ENCODE data around the gene GAREM1. TPM values are rescaled to one million over a fixed set of nuclear protein-coding genes. Genes with fewer than 3 reads are reported as not detected.

GAREM1 gene
- total and polyA plus RNA-seq, 2 donors (not counting 3 experiments of a cell fraction or from before 2014, with no cell fraction given), result 0.69 to 1.0 TPM

DNA sequence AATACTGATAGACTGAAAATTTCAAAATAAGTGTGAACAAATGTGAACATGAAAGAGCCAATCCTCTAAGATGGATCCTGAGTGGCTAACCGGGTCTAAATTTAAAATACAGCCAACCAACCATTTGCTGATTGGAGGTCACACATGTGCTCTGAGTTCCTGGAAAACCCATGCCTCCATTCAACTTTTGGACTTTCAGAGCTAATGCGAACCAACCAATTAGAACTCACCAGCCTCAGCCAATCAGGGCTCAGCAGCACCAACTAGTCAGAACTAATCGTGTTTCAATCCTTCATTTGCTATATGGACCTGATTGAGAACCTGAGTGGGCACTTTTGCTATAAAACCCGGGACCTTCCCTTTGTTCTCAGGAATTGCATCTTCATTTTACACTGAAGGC, 169.3 kb downstream of the GAREM1 start:
- Histone ChIP-seq H3K4me1 (ENCODE audit: control insufficient read depth, extremely low read depth, insufficient read depth, low read length) (no peaks in the 10 kb centered on the region), H3K9me3 (replicated peaks; ENCODE audit: control insufficient read depth, insufficient read depth, low read length) (no peaks in the 10 kb centered on the region), H2AFZ (ENCODE audit: low read depth, low read length) (no peak overlapping the region), H3K27me3 (ENCODE audit: control insufficient read depth in 2 of 2, insufficient read depth in 2 of 2, low read length in 2 of 2) (peaks cover 6 to 8% of the 10 kb centered on the region in 2 experiments), H3K4me2 (ENCODE audit: insufficient read depth, low read length) (no peak overlapping the region), H3K4me3 (replicated peaks in 1 of 3; ENCODE audit: insufficient read depth in 1 of 3, low read depth in 1 of 3, low read length in 3 of 3) (no peak overlapping the region), H3K36me3 (ENCODE audit: control insufficient read depth in 2 of 2, extremely low read depth in 1 of 2, insufficient read depth in 2 of 2, low read length in 2 of 2) (no peaks in the 10 kb centered on the region), H3K9me1 (replicated peaks; ENCODE audit: control insufficient read depth, extremely low read depth, insufficient read depth, low read length) (no peaks in the 10 kb centered on the region), H4K20me1 (replicated peaks; ENCODE audit: control insufficient read depth, extremely low read depth, insufficient read depth, low read length) (no peaks in the 10 kb centered on the region), H3K27ac (ENCODE audit: insufficient read depth, low read depth, low read length) (no peak overlapping the region), H3K9ac (replicated peaks; ENCODE audit: extremely low read depth, insufficient read depth, low read length) (no peak overlapping the region), H3K79me2 (ENCODE audit: control insufficient read depth, insufficient read depth, low read length) (no peaks in the 10 kb centered on the region)
- POLR2A ChIA-PET, result no interaction called here
- DNase-seq (ENCODE audit: low read depth, low spot score) (no peak), FAIRE-seq (no peak)
- CTCF ChIA-PET, result interaction anchor here (1.0 to 2.1 kb wide), 2 partner anchors 170 to 248 kb away, joined by 3 to 10 read pairs; partner anchors contain the start of gene GAREM1
- intact Hi-C loops (cut with micrococcal nuclease), result no loop called here
- no TSS peak for BruUV-seq (replicated peaks)
- dilution Hi-C loops (cut with MboI; ENCODE audit: extremely low pct_ligation_motif_present, low sequenced_read_pairs), result no loop called here
- no peak for TF ChIP-seq POLR2AphosphoS5 (IDR thresholded peaks at IDR 0.05; ENCODE audit: insufficient read depth, low read depth, low read length)
- no peak for TF ChIP-seq POLR2A (IDR thresholded peaks at IDR 0.05; ENCODE audit: low read depth, low read length)

- no peaks in the 10 kb centered on the region for H3K4me1 ChIP-seq (ENCODE audit: control insufficient read depth, extremely low read depth, insufficient read depth, low read length)
- TF ChIP-seq MYC (IDR thresholded peaks at IDR 0.05; ENCODE audit: low read depth, low read length) (no peak), POLR2A (IDR thresholded peaks at IDR 0.05; ENCODE audit: low read depth, low read length) (no peak), FOS (IDR thresholded peaks at IDR 0.05; ENCODE audit: borderline replicate concordance, insufficient read depth, low read length) (no peak), JUN (IDR thresholded peaks at IDR 0.05; ENCODE audit: borderline replicate concordance, insufficient read depth, insufficient read length, low read depth) (no peak), EZH2 (IDR thresholded peaks at IDR 0.05; ENCODE audit: borderline replicate concordance, low read depth, low read length, severe bottlenecking) (no peak)
- TF ChIP-seq, protein P1, sequence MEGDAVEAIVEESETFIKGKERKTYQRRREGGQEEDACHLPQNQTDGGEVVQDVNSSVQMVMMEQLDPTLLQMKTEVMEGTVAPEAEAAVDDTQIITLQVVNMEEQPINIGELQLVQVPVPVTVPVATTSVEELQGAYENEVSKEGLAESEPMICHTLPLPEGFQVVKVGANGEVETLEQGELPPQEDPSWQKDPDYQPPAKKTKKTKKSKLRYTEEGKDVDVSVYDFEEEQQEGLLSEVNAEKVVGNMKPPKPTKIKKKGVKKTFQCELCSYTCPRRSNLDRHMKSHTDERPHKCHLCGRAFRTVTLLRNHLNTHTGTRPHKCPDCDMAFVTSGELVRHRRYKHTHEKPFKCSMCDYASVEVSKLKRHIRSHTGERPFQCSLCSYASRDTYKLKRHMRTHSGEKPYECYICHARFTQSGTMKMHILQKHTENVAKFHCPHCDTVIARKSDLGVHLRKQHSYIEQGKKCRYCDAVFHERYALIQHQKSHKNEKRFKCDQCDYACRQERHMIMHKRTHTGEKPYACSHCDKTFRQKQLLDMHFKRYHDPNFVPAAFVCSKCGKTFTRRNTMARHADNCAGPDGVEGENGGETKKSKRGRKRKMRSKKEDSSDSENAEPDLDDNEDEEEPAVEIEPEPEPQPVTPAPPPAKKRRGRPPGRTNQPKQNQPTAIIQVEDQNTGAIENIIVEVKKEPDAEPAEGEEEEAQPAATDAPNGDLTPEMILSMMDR (IDR thresholded peaks at IDR 0.05; ENCODE audit: extremely low read depth in 1 of 2, insufficient read depth in 1 of 2, low read depth in 1 of 2, low read length in 2 of 2), result no peak
- no TSS peak for BruUV-seq (replicated peaks)
- no peak overlapping the region for H3K27ac ChIP-seq (ENCODE audit: insufficient read depth, low read depth, low read length)
- no peak overlapping the region for H3K4me3 ChIP-seq (replicated peaks in 1 of 3; ENCODE audit: insufficient read depth in 1 of 3, low read depth in 1 of 3, low read length in 3 of 3)
- DNase-seq (ENCODE audit: low read depth, low spot score) (no peak), FAIRE-seq (no peak)
- CTCF ChIA-PET, result no interaction called here
- no peaks in the 10 kb centered on the region for H4K20me1 ChIP-seq (replicated peaks; ENCODE audit: control insufficient read depth, extremely low read depth, insufficient read depth, low read length)
- no peaks in the 10 kb centered on the region for H3K36me3 ChIP-seq (ENCODE audit: control insufficient read depth in 2 of 2, extremely low read depth in 1 of 2, insufficient read depth in 2 of 2, low read length in 2 of 2)
- dilution Hi-C loops (cut with MboI; ENCODE audit: extremely low pct_ligation_motif_present, low sequenced_read_pairs) (no loop called here), intact Hi-C loops (cut with micrococcal nuclease) (no loop called here)
- H3K9me1 ChIP-seq (replicated peaks; ENCODE audit: control insufficient read depth, extremely low read depth, insufficient read depth, low read length), result no peaks in the 10 kb centered on the region
- H2AFZ ChIP-seq (ENCODE audit: low read depth, low read length), result no peak overlapping the region
- POLR2A ChIA-PET, result no interaction called here
- H3K27me3 ChIP-seq (ENCODE audit: control insufficient read depth in 2 of 2, insufficient read depth in 2 of 2, low read length in 2 of 2), result peaks cover 6 to 8% of the 10 kb centered on the region in 2 experiments
- no peaks in the 10 kb centered on the region for H3K9me3 ChIP-seq (replicated peaks; ENCODE audit: control insufficient read depth, insufficient read depth, low read length)
- H3K79me2 ChIP-seq (ENCODE audit: control insufficient read depth, insufficient read depth, low read length), result no peaks in the 10 kb centered on the region
- H3K4me2 ChIP-seq (ENCODE audit: insufficient read depth, low read length), result no peak overlapping the region
- H3K9ac ChIP-seq (replicated peaks; ENCODE audit: extremely low read depth, insufficient read depth, low read length), result no peak overlapping the region
Observed at GRCh38 chr18:32300914-32301313, 169.8 kb downstream of the GAREM1 start.

All from endothelial cell of umbilical vein (primary cell).